Measurements from ENCODE around the gene PHKA2.
"Not testable (repeated sequence)": the region's sequence is repeated elsewhere in the genome, so short reads cannot be mapped to it uniquely, and the experiment has no call there.

The PHKA2 gene, protein sequence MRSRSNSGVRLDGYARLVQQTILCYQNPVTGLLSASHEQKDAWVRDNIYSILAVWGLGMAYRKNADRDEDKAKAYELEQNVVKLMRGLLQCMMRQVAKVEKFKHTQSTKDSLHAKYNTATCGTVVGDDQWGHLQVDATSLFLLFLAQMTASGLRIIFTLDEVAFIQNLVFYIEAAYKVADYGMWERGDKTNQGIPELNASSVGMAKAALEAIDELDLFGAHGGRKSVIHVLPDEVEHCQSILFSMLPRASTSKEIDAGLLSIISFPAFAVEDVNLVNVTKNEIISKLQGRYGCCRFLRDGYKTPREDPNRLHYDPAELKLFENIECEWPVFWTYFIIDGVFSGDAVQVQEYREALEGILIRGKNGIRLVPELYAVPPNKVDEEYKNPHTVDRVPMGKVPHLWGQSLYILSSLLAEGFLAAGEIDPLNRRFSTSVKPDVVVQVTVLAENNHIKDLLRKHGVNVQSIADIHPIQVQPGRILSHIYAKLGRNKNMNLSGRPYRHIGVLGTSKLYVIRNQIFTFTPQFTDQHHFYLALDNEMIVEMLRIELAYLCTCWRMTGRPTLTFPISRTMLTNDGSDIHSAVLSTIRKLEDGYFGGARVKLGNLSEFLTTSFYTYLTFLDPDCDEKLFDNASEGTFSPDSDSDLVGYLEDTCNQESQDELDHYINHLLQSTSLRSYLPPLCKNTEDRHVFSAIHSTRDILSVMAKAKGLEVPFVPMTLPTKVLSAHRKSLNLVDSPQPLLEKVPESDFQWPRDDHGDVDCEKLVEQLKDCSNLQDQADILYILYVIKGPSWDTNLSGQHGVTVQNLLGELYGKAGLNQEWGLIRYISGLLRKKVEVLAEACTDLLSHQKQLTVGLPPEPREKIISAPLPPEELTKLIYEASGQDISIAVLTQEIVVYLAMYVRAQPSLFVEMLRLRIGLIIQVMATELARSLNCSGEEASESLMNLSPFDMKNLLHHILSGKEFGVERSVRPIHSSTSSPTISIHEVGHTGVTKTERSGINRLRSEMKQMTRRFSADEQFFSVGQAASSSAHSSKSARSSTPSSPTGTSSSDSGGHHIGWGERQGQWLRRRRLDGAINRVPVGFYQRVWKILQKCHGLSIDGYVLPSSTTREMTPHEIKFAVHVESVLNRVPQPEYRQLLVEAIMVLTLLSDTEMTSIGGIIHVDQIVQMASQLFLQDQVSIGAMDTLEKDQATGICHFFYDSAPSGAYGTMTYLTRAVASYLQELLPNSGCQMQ

DNA sequence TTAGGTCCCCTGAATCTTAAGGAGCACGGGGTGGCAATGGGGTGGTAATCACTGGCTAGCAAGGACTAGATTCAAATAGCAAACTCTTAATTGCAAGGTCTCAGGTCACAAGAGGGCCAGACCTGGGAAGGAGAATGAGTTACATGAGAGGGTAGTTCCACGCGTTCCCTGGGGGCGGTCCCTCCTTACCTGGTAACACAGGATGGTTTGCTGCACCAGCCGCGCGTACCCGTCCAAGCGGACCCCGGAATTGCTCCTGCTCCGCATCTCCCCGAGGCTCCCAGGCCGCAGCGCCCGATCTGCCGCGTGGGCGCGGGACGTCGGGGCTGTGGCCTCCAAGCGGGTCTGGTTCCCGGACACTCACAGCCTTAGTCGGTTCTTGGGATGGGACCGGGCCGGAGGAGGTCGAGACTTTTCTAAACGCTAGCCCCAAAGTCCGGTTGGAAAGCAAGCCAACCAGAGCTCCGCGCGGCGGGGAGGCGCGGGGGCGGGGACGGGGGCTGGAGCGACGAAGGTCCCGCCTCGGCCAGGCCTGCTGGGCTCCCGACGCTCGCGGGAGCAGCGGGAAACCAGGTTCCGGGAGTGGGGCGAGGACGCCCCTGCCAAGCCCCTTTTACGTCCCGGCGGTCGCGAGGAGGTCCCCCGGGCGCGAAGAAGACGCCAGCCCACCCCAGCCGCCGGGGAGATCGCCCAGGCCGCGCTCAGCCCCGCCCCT, at the start of gene PHKA2:
Gene PHKA2, minus strand, starts transcription at position 449 of the 715 bp plus-strand sequence. Its CDS starts 182 bp downstream, at position 267.
- peak; percentile 67 for DNase-seq (ENCODE audit: low read depth)

DNA sequence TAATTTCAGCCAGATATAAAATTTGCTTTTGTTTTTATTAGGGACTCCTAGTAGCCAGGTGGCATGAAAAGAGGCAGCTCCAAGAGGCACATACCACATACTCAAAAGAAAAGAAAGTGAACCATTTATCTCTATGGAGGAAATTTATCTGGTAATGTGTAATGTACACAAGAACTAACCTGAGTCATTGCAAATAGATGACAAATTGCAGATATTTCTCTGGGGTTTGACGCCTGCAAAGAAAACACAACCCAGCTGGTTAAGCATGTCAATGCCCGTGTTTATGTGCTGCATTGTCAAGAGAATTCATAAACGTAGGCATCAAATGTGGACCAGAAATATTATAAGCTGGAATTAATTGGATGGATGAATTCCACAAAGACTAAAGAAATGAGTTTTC, 46.9 kb upstream of the PHKA2 start:
- DNase-seq (ENCODE audit: low read depth), result no peak

DNA sequence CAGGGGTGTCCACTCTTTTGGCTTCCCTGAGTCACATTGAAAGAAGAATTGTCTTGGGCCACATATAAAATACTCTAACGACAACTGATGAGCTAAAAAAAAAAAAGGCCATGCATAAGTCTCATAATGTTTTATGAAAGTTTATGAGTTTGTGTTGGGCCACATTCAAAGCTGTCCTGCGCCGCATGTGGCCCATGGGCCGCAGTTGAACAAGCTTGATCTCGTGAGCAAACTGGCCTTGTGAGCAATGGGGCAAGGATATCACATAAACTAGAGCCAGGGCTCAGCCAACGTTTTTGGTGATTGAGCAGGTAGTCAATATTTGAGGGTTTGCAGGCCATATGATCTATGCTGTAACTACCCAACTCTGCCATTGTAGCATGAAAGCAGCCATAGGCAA, 44.6 kb upstream of the PHKA2 start:
- DNase-seq (ENCODE audit: low read depth), result no peak

DNA sequence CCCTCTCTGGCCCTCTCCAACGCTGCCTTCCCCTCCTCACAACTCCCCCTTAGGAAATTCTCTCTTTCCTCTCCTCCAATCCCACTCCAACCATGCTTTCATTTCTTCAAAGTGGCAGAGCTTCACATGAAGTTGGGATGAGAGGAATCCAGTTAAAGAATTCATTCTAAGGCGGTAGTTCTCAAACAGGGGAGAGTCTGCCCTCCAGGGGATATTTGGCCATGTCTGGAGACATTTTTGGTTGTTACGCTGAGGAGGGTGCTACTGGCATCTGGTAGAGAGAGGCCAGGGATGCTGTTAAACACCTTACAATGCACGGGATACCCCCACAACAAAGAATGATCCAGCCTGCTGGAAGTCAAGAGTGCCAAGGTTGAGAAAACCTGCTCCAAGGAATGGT, 40.5 kb upstream of the PHKA2 start:
- DNase-seq (ENCODE audit: low read depth), result no peak

DNA sequence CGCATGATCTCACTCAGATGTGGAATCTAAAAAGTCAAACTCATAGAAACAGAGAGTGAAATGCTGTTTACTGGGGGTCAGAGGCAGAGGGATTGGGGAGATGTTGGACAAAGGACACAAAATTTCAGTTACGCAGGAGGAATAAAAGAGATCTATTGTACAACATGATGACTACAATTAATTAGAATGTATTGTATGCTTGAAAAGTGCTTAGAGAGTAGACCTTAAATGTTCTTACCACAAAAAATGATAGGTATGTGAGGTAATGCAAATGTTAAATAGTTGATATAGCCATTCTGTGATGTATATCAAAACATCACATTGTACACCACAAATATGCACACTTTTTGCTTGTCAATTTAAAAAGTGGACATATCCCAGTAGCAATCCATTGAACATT, 36.1 kb upstream of the PHKA2 start:
- no peak for DNase-seq (ENCODE audit: low read depth)

DNA sequence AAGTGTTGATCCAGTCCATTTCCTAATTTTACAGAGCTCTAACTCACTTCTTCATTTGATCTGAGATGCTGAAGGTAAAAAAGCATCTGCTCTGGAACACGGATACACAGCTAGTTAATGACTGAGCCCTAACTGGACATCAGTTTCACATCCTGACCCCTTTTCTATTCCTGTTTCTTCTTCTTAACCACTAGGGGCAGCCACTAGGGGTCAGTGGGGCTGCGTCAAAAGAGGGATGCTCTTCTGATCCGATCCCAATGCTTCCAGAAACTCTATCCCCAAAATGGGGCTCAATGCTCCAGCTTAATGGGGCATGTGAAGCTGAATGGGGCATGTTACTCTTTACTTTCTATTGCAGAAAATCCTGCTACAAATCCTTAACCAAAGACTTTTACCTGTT, 33.4 kb upstream of the PHKA2 start:
- peak; percentile 51 for DNase-seq (ENCODE audit: low read depth)

DNA sequence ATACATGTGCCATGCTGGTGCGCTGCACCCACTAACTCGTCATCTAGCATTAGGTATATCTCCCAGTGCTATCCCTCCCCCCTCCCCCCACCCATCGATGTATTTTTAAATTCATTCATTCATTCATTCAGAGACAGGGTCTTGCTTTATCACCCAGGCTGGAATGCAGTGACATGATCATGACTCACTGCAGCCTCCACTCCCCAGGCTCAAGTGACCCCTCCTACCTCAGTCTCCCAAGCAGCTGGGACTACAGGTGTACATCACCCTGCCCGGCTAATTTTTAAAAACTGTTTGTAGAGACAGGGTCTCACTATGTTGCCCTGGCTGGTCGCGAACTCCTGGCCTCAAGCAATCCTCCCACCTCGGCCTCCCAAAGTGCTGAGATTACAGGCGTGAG, 32.7 kb upstream of the PHKA2 start:
- peak; percentile 26 for DNase-seq (ENCODE audit: low read depth)

DNA sequence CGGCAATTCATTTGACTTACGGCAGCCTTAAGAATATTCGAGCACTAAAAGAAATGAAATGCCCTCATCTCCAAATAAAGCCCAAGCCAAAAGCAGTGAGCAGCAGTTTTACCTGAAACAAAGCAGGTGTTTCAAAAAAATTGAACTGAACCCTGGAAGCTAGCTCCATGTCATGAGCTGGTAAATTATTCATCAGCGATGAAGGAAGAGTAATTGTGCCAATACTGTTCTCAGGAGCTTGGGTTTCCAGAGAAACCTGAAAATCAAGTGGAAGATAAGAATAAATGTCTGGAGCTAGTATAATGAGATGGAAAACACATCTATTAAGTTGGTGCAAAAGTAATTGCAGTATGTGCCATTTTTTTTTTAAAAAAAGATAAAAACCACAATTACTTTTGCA, 24.0 kb upstream of the PHKA2 start:
- no peak for DNase-seq (ENCODE audit: low read depth)

DNA sequence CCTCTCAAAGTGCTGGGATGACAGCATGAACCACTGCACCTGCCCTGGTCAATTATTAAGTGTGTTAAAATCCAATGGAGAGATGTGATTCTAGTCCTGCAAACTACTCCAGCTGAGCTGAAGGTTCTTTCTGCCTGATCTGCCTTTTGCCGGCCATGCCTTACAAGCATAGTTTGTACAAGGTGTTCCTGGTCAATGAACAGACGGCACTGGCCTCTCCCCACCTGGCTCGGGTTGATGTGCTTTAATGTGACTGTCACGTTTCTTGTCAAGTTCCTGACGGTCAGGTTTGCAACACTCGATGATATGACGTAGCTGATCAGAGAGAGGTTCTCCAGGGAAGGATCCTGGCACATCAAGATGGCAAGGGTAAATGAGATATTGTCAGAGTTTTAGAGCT, 23.1 kb upstream of the PHKA2 start:
- no peak for DNase-seq (ENCODE audit: low read depth)

DNA sequence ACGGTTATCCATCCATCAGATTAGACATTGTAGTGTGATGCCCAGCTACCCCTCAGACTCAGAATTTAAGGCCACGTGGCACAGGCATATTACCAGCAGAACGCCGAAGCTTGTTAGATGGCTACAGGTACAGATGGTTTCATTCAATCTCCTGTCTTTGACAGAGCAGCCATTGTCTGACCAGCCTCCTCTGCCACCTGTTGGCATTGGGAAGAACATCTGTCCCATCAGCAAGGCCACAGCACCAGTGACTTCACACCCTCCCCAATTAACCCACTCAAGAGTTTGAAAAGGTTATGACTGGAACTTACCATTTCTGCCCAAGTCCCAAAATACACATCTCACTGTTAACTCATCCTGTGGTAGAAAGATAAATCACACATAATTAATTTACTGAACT, 22.0 kb upstream of the PHKA2 start:
- DNase-seq (ENCODE audit: low read depth), result no peak

DNA sequence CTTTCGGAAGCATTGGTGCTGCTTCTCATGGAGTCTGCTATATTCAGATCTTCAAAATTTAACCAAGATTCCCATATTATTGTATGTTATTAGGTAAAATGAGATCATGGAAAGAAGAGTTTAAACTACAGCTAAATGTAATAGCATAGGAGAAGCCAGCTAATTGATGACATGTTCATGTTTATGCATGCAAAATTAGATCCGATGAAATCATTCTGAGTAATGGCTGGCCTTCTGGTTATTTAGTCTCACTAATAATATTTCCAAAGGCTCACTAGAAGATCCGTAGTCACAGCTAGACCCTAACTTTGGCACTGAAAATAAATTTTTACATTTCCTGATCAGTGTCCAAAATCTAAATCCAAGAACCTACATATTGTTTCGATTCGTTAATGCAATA, 19.8 kb upstream of the PHKA2 start:
- DNase-seq (ENCODE audit: low read depth), result peak; percentile 49

DNA sequence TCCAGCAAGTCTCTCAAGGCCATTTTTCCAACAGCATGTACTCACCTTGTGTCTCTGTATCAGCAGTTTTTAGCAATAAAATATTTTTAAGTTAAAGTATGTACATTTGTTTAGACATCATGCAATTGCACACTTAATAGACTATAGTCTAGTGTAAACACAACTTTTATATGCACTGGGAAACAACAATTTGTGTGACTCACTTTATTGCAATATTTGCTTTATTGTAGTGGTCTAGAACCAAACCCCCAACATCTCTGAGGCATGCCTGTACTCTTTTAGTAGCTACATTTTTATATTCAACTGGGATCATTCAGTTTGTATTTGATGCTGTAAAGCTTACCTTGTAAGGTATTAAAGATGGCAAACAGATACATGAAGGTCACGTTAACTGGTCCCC, 14.7 kb upstream of the PHKA2 start:
- DNase-seq (ENCODE audit: low read depth), result no peak

DNA sequence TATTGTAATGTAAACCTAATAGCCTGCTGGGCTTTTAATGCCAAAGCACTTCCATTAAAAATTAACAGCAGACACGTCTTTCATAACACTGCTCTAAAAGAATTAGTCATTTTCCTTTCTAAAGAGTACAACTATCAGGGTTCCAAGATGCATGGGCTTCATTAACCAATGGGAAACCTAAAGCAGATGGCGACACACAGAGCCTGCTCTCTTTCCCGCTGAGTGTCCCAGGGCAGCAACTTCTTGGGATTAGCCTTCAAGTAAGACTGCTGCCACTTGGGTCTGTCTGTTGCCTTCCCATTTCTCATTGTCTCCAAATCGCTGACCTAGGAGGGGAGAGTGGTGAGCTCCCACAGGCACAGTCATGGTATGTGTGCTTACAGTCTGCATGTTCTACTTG, 14.0 kb upstream of the PHKA2 start:
- no peak for DNase-seq (ENCODE audit: low read depth)

DNA sequence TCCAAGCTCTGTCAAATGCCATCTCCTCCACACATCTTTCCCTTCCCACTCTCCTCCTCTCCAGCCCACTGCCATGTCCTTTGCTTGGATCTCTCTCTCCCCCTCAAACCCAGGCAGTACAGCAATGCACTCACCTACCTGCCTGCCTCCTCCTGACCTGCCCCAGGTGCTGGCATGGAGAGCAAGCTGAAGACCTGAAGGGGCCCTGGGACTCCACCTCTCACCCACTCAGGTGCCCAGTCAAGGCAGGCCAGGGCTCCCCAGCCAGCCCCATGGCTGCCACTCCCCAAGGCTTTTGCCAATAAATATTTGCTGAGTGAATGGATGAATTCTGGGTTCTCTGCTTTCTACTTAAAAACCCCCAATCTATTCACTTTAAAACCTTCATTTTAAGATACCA, 12.6 kb upstream of the PHKA2 start:
- no peak for DNase-seq (ENCODE audit: low read depth)

DNA sequence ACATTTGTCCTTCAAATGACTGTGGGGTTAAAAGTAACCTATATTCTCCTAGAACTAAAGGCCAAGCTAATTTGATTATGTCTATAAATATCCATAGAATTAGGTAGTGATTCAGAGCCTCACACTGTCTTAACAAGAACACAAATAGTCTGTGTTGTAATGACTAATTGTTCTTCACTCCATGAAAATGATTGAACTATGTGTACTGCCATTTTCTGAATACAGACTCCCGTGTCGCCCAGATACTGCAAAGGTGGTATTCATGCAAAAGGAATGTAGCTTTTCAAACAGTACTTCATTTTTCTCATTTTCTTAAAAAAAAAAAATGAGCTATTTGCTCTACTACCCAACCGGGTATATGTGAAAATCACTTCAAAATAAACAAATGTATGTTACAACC, 11.3 kb upstream of the PHKA2 start:
- peak; percentile 83 for DNase-seq (ENCODE audit: low read depth)

DNA sequence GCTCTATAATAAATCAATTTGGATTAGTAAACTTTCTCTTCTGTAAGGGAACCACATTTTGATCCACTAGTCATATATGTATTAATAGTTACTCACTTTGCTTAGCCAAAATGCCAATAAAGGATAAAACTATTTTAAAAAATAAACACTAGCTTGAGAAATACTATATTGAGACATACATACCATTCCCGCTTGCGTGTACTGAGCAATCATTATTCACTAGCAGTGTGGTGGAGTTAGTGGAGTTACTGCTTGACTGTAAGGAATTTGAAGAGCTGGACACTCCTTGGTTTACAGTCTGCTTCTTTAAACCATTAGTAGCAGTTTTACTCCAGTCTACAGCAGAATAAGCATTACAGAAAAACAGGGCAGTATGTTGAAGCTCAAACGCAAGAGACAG, 10.8 kb upstream of the PHKA2 start:
- peak; percentile 83 for DNase-seq (ENCODE audit: low read depth)

DNA sequence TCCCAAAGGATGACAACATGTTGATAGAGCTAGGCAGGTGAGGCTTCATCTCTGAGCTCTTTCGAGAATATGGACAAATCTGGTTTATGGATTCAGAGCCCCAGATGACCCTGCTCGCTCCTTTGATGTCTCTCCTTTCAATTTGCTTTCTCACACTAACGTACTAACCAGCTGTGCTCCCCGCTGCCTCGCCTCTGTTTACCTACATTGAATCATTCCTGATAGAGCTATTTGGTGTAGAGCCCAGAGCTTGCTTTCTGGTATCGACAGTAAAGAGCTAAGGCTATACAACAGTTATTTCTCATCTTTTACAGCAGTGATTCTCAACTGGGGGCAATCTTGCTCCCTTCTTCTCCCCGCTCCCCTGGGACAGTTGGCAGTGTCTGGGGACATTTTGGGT, 8.9 kb upstream of the PHKA2 start:
- DNase-seq (ENCODE audit: low read depth), result no peak

DNA sequence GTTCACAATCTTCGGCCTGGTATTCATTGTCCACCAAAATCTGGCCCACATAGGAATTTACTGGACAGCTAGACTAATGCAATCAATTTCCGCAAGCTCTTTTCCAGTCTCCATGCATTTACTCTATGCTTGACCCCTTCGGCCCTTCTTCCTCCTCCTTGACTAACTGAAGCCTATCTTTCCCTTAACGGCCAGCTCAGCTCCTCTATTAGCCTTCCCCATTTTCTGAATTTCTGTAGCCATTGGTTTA, 1.2 kb upstream of the PHKA2 start:
- no peak for DNase-seq (ENCODE audit: low read depth)

DNA sequence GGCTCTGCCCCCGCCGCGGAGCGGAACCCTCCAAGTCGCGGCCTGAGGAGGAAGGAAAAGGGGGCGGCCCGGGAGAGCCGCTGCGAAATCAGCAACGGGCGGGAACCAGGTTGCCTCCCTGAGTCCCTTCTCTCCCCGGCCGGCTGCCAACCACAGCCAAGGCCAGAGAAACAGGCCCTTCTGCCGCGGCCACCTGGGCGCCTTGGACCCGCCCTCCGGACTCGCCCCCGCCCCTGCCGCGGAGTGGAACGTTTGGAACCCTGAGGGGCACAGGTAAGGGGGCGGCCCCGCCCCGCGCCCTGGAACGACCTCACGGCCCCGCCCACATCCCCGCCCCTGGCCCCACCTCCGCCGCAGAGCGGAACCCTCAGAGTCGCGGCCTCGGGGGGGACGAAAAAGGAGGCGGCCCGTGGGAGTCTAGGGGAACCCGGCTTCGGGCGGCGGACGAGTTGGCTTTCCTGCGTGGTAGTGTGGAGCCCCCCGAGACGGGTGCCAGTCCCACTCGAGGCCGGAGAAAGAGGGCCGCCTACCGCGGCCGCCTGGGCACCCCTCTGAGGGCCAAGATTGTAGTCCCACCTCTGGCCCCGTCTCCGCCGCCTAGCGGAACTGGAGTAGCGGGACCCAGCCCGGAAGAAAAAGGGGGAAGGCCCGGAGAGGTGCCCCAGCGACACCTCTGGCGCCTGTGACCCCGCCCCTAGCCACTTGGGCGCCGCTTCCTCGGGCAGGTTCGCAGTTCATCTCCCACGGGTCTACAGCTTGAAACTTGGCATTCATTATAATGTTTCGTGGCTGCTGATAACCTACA, 669 bp upstream of the PHKA2 start:
- peak; percentile 81 for DNase-seq (ENCODE audit: low read depth)

DNA sequence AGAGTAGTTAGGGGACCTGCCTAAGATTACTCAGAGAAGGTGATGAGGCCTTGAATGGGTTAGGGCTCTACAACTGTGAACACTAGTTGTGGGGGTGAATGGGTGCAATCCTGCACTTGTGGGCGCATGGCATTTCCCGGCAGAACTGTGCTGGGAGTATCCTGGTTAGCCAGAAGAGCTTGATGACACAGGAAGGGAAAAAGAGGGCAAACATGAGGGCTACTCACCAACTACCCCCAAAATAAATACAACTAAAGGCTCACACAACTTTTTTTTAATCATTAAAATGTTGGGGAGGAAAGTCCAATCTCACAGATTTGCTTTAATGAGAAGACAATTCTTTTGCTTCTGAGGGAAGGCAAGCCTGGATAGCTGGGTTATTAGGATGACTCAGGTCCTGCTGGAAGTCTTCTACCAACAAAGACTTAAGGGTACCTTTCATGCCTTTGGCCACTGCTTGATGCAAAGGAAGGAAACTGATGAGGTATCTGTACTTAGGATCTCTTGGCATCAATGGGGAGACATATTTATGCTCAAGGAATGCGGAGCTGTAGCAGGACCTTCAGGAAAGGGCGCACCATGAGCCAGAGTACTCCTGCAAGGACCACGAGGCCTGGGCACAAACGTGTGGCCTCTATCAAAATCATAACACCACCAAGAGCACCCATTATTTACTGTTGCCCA, 2.6 kb downstream of the PHKA2 start:
- DNase-seq (ENCODE audit: low read depth), result no peak

DNA sequence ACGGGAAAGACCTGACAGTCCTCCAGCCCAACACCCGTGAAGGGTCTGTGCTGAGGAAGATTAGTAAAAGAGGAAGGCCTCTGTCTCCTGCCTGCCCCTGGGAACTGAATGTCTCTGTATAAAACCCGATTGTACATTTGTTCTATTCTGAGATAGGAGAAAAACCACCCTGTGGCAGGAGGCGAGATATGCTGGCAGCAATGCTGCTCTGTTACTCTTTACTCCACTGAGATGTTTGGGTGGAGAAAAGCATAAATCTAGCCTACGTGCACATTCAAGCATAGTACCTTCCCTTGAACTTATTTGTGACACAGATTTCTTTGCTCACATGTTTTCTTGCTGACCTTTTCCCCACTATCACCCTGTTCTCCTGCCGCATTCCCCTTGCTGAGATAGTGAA, 3.7 kb downstream of the PHKA2 start:
- DNase-seq (ENCODE audit: low read depth), result not testable (repeated sequence)

Measured in ELR (cell line).